ENCODE data around the gene TSC22D2.

DNA sequence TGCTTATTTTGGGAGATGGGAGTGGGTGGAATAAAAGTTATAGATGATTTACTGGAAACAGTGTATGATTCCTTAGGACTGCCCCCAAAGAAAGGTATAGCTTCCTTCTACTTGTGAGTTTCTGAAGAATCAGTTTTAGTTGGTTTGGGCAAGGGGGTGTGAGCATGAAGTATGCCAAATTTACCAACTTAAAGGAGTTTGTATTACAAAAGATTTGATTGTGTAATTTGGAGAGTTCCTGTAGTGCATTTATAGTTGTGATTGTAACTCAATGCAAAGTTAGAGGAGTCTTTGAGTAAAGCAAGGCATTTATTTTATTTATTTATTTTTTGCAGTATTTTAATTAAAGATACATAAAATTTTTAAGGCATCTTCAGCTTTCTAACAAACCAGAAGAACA is 42.8 kb downstream of the TSC22D2 start:
- TF ChIP-seq EZH2phosphoT487 (IDR thresholded peaks at IDR 0.05; ENCODE audit: borderline replicate concordance) (no peak), CTCF (conservative IDR thresholded peaks at IDR 0.05; ENCODE audit: low read length) (no peak)
